RWPE1 (cell line): ENCODE data around the gene CNTN4.

Experiments
- CTCF ChIA-PET: fragments of 350-600 bp; sonication (Branson Sonifier 250); formaldehyde crosslinking; extraction: SDS; loops from one replicate; lab custom pipeline; 2021; lab: Yijun Ruan, JAX
- POLR2A ChIA-PET: fragments of 400-600 bp; formaldehyde crosslinking; extraction: SDS; loops from one replicate; lab custom pipeline; 2020; ENCODE audit warnings: antibody characterized with exemption; ENCODE audit not compliant: low non-redundant PET; lab: Yijun Ruan, JAX
- DNase-seq: peaks from one replicate; pipeline ENCODE4 v3.0.0; 2012; ENCODE audit warnings: low spot score
- H3K27ac ChIP-seq: fragments of 450-650 bp; 2 replicates; pipeline ENCODE4 v1.5.1; 2017
- TF ChIP-seq, protein P1 (sequence below): fragments of 450-650 bp; conservative IDR thresholded peaks from 2 replicates; pipeline ENCODE4 v1.5.1; 2017; ENCODE audit warnings: low read depth, mild to moderate bottlenecking

CNTN4 gene

GRCh38 chr3:2995195-2995594 lies 896.5 kb downstream of the CNTN4 start:
- DNase-seq: no peak
- H3K27ac ChIP-seq: no peak overlapping the region
- TF ChIP-seq, protein P1, sequence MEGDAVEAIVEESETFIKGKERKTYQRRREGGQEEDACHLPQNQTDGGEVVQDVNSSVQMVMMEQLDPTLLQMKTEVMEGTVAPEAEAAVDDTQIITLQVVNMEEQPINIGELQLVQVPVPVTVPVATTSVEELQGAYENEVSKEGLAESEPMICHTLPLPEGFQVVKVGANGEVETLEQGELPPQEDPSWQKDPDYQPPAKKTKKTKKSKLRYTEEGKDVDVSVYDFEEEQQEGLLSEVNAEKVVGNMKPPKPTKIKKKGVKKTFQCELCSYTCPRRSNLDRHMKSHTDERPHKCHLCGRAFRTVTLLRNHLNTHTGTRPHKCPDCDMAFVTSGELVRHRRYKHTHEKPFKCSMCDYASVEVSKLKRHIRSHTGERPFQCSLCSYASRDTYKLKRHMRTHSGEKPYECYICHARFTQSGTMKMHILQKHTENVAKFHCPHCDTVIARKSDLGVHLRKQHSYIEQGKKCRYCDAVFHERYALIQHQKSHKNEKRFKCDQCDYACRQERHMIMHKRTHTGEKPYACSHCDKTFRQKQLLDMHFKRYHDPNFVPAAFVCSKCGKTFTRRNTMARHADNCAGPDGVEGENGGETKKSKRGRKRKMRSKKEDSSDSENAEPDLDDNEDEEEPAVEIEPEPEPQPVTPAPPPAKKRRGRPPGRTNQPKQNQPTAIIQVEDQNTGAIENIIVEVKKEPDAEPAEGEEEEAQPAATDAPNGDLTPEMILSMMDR: no peak
- POLR2A ChIA-PET: no interaction called here
- CTCF ChIA-PET: interaction anchor here (0.6 kb wide), 1 partner anchor 84 kb away, joined by 4 read pairs; no protein-coding TSS in a partner anchor

DNA sequence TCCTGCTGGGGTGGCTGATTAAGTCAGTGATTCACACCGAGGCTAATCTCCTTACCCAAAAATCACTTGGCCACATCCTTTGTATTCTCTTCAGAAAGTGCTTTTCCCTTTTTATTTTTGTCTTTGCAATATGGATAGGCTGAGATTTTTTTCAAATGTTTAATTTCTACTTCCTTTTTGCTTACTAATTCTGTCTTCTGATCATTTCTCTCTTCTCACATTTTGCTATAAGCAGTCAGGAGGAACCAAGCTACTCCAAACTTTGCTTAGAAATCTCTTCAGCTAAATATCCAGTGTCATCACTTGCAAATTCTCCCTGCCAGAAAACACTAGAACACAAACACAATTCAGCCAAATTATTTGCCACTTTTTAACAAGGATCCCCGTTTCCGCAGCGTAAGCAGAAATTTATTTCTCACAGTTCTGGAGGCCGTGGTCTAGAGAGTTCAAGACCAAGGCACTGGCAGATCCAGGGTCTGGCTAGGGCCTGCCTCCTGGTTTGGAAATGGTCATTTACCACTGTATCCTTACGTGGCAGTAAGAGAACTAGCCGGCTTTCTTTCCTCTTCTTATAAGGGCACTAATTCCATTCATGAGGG lies 906.6 kb downstream of the CNTN4 start:
- H3K27ac ChIP-seq: no peak overlapping the region
- DNase-seq: no peak
- TF ChIP-seq, protein P1: no peak
- POLR2A ChIA-PET: no interaction called here
- CTCF ChIA-PET: no interaction called here

GRCh38 chr3:3013317-3014052 lies 914.8 kb downstream of the CNTN4 start:
- POLR2A ChIA-PET: no interaction called here
- CTCF ChIA-PET: interaction anchor here (0.6 kb wide), 1 partner anchor 116 kb away, joined by 3 read pairs; no protein-coding TSS in a partner anchor

DNA sequence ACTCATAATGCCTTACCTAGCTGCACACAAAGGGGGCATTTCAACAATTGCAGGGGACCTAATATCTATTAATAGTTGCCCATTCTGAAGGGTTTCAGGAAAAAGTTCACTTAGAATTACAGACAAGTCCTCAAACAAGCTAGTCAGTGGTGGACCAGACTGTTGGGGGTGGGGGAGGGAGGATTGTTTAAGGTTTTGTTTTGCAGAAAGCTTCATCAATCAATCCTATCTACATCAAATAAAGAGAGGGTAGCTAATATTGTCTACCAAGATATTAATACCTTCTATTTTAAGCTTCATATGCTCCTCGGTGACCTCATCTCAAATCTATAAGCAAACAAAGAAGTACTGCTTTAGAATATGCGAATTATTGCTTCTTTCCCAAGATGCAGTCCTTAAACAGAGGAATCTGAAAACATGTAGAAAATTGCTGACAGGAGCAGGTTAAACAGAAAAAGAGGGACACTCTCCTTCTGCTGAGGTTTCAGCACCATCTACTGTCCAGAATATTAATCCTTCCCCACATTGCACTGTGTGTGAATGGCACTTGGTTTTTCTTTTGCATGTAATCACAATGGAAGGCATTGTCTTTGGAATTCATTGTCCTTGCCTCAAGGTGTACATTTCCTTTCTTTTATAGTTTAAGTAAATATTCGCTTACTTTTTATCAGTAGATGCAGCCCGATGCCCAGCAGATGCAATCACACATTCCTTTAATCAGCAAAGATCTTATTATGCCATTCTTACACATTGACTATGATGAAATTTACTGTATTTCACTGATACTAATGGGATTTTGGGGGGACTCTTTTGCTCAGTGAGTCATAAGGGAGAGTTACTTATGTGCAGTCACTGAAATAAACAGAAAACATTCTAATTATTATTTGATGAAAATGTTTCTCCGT lies 916.8 kb downstream of the CNTN4 start:
- DNase-seq: no peak
- H3K27ac ChIP-seq: no peak overlapping the region
- ChIA-PET CTCF (no interaction called here), POLR2A (no interaction called here)
- TF ChIP-seq, protein P1: no peak

More at GRCh38 chr3:3013317-3014052, 914.8 kb downstream of the CNTN4 start:
- DNase-seq: no peak
- no peak overlapping the region for H3K27ac ChIP-seq
- TF ChIP-seq, protein P1: no peak

DNA sequence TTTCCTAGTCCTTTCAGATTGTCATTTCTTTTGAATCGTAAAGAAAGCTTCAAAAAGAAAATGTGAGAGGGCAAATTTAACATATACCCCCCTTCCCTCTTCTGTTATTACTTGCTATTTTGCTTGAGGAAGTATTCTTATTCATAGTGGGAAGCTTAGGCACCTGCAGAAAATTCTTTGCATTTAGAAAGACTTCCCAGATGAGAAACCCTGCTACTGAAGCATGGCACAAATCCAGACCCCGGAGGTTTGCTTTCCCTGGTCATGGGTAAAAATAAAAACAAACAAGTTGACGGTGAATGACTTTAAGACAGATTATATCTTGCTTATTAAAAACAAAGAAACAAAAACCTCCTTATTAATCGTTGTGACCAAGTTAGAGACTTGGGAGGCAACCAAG lies 917.6 kb downstream of the CNTN4 start:
- CTCF ChIA-PET: no interaction called here
- DNase-seq: no peak
- TF ChIP-seq, protein P1: no peak
- POLR2A ChIA-PET: no interaction called here
- no peak overlapping the region for H3K27ac ChIP-seq

GRCh38 chr3:3020209-3020608 lies 921.5 kb downstream of the CNTN4 start:
- no peak for DNase-seq
- POLR2A ChIA-PET: no interaction called here
- CTCF ChIA-PET: no interaction called here

More at GRCh38 chr3:3020209-3020608, 921.5 kb downstream of the CNTN4 start:
- TF ChIP-seq, protein P1: no peak
- no peak overlapping the region for H3K27ac ChIP-seq
